GM21447 (cell line): ENCODE data around the gene RASSF5.
"Not testable (repeated sequence)": the region's sequence is repeated elsewhere in the genome, so short reads cannot be mapped to it uniquely, and the experiment has no call there.

Source experiments
- ATAC-seq: cut with Tn5 transposase; IDR thresholded peaks from one replicate; pipeline ENCODE4 v1.9.1; 2021; ENCODE audit not compliant: unreplicated experiment

Gene RASSF5

GRCh38 chr1:206626396-206626795 is 119.1 kb downstream of the RASSF5 start:
- not testable (repeated sequence) for ATAC-seq

GRCh38 chr1:206628916-206629315 is 121.6 kb downstream of the RASSF5 start:
- ATAC-seq: no peak

- ATAC-seq: no peak
Measured at GRCh38 chr1:206631085-206631509, 123.8 kb downstream of the RASSF5 start.

GRCh38 chr1:206633708-206634121 is 126.4 kb downstream of the RASSF5 start:
- ATAC-seq: no peak

- no peak for ATAC-seq
Measured at GRCh38 chr1:206634365-206635079, 127.2 kb downstream of the RASSF5 start.

- ATAC-seq: peak; percentile 90
Measured at GRCh38 chr1:206635080-206635977, 128.0 kb downstream of the RASSF5 start, which contains the start of gene DYRK3. TSS of gene DYRK3 (plus strand) at chr1:206635536. CDS start at chr1:206635704, 168 bp downstream.

GRCh38 chr1:206635978-206636345 is 128.6 kb downstream of the RASSF5 start:
- peak; percentile 26 for ATAC-seq

GRCh38 chr1:206636671-206637070 is 129.3 kb downstream of the RASSF5 start:
- ATAC-seq: no peak

GRCh38 chr1:206637605-206638004 is 130.3 kb downstream of the RASSF5 start:
- ATAC-seq: no peak
